Liver (tissue), 9 donors: ENCODE measurements around the gene ZBTB7B. TPM values are rescaled to one million over a fixed set of nuclear protein-coding genes. Genes with fewer than 3 reads are reported as not detected.
A peak's percentile ranks its signal among the peaks of the same experiment; 100 is the strongest.

Experiments
- DNase-seq: peaks from one replicate; pipeline ENCODE4 v3.0.0-alpha.2; 2017; ENCODE audit warnings: low spot score
- H3K27ac ChIP-seq, 2 donors: one replicate each; pipeline ENCODE4 v1.7.0; 2013; ENCODE audit warnings: inconsistent platforms in 2 of 2, low read length in 2 of 2, control low read depth in 1 of 2, low read depth in 1 of 2, mild to moderate bottlenecking in 1 of 2
- H3K27me3 ChIP-seq, 4 donors: one replicate each; pipeline versions ENCODE4 v1.6.1 to v1.7.0; 2013; ENCODE audit warnings: low read length in 3 of 4, inconsistent platforms in 1 of 4, mild to moderate bottlenecking in 1 of 4, moderate library complexity in 1 of 4; ENCODE audit not compliant: control insufficient read depth in 4 of 4, insufficient read depth in 4 of 4
- H3K36me3 ChIP-seq, 4 donors: one replicate each; pipeline versions ENCODE4 v1.6.1 to v1.7.0; 2013; ENCODE audit warnings: low read length in 3 of 4, mild to moderate bottlenecking in 3 of 4, low read depth in 1 of 4, moderate library complexity in 1 of 4; ENCODE audit not compliant: control insufficient read depth in 4 of 4, insufficient read depth in 3 of 4
- H3K4me1 ChIP-seq, 4 donors: one replicate each; pipeline versions ENCODE4 v1.6.1 to v1.7.0; 2013; ENCODE audit warnings: low read length in 3 of 4, mild to moderate bottlenecking in 3 of 4, moderate library complexity in 1 of 4; ENCODE audit not compliant: control insufficient read depth in 4 of 4, insufficient read depth in 4 of 4
- H3K4me3 ChIP-seq, 3 donors: one replicate each; pipeline versions ENCODE4 v1.6.1 to v1.7.0; 2013; ENCODE audit warnings: low read length in 3 of 3, control low read depth in 1 of 3, low read depth in 1 of 3, mild to moderate bottlenecking in 1 of 3
- H3K9ac ChIP-seq, 2 donors: one replicate each; pipeline ENCODE4 v1.7.0; 2013; ENCODE audit warnings: low read length in 2 of 2, mild to moderate bottlenecking in 2 of 2, moderate library complexity in 2 of 2, control low read depth in 1 of 2, low read depth in 1 of 2
- H3K9me3 ChIP-seq, 4 donors: one replicate each; pipeline versions ENCODE4 v1.6.1 to v1.7.0; 2013; ENCODE audit warnings: low read length in 3 of 4; ENCODE audit not compliant: control insufficient read depth in 4 of 4
- CTCF ChIP-seq: fragments of 150-350 bp; IDR thresholded peaks from 2 replicates; pipeline ENCODE4 v1.5.1; 2017; ENCODE audit warnings: improper control_type of control experiment, low read depth, low read length; ENCODE audit not compliant: missing input control
- EGR1 ChIP-seq, 2 donors: IDR thresholded peaks; 2 replicates each; pipeline ENCODE4 v1.6.1; 2016 to 2018; ENCODE audit warnings: antibody characterized with exemption in 2 of 2, low read depth in 2 of 2
- FOXA1 ChIP-seq: IDR thresholded peaks from 2 replicates; pipeline ENCODE4 v1.6.1; 2016; ENCODE audit warnings: antibody characterized with exemption
- FOXA2 ChIP-seq: IDR thresholded peaks from 2 replicates; pipeline ENCODE4 v1.6.1; 2016; ENCODE audit warnings: antibody characterized with exemption
- HNF4A ChIP-seq, 2 donors: conservative IDR thresholded peaks; 2 replicates each; pipeline ENCODE4 v1.6.1; 2016; ENCODE audit warnings: antibody characterized with exemption in 2 of 2, mild to moderate bottlenecking in 2 of 2
- HNF4G ChIP-seq: IDR thresholded peaks from 2 replicates; pipeline ENCODE4 v1.6.1; 2016; ENCODE audit warnings: antibody characterized with exemption
- JUND ChIP-seq, 2 donors: IDR thresholded peaks; 2 replicates each; pipeline ENCODE4 v1.6.1; 2016; ENCODE audit warnings: antibody characterized with exemption in 2 of 2
- NR2F2 ChIP-seq: IDR thresholded peaks from 2 replicates; pipeline ENCODE4 v1.6.1; 2016; ENCODE audit warnings: antibody characterized with exemption
- REST ChIP-seq: IDR thresholded peaks from 2 replicates; pipeline ENCODE4 v1.6.1; 2016; ENCODE audit warnings: antibody characterized with exemption, mild to moderate bottlenecking
- RXRA ChIP-seq, 2 donors: IDR thresholded peaks; 2 replicates each; pipeline ENCODE4 v1.6.1; 2017 to 2018; ENCODE audit warnings: antibody characterized with exemption in 2 of 2, mild to moderate bottlenecking in 1 of 2
- SP1 ChIP-seq: IDR thresholded peaks from 2 replicates; pipeline ENCODE4 v1.6.1; 2018; ENCODE audit warnings: antibody characterized with exemption, mild to moderate bottlenecking
- TAF1 ChIP-seq: conservative IDR thresholded peaks from 2 replicates; pipeline ENCODE4 v1.6.1; 2016; ENCODE audit warnings: antibody characterized with exemption, mild to moderate bottlenecking
- YY1 ChIP-seq: IDR thresholded peaks from 2 replicates; pipeline ENCODE4 v1.6.1; 2016; ENCODE audit warnings: antibody characterized with exemption, mild to moderate bottlenecking
- ZBTB33 ChIP-seq: IDR thresholded peaks from 2 replicates; pipeline ENCODE4 v1.6.1; 2016; ENCODE audit warnings: antibody characterized with exemption
- WGBS: extraction: QIAGEN DNeasy Blood & Tissue Kit; methylation state at CpG from one replicate; pipeline ENCODE4 v1.1.7; 2013; 5-methylcytosine and 5-hydroxymethylcytosine counted together
- polyA plus RNA-seq, 2 donors: library from polyadenylated mRNA; stranded (reverse) in 1 of 2; unstranded in 1 of 2; fragments of 200-250 nt in 1 of 2; fragments of >200 nt in 1 of 2; fragmentation: Nextera tagmentation in 1 of 2; extraction: Ambion mirVana in 1 of 2; gene quantifications; one replicate each; pipeline versions ENCODE4 v1.2.1 to v1.2.3, GENCODE V29; 2013 to 2015
- total RNA-seq, 2 donors: library from RNA; depleted of rRNA; stranded (reverse); fragments of >200 nt; gene quantifications; one replicate each; pipeline ENCODE4 v1.2.3, GENCODE V29; 2014
- donor health status: healthy.
- donor health status: healthy.
- donor health status: healthy.
- donor health status: healthy.
- donor health status: healthy.

Gene ZBTB7B
- total and polyA plus RNA-seq, 4 donors = 7.0 to 50.2 (median 21.1) TPM

- no peak for TF ChIP-seq HNF4A (conservative IDR thresholded peaks at IDR 0.05)
- TF ChIP-seq TAF1 = no peak
- no peak for TF ChIP-seq JUND (IDR thresholded peaks at IDR 0.05)
- no peak for TF ChIP-seq EGR1 (IDR thresholded peaks at IDR 0.05; ENCODE audit: low read depth in 2 of 2)
- no peak for TF ChIP-seq SP1
- TF ChIP-seq FOXA2 = no peak
- no peak for TF ChIP-seq HNF4G
- WGBS = 88% methylated on average over 5 of the region's 5 CpGs
Measured at GRCh38 chr1:155042789-155043188, 40.2 kb downstream of the ZBTB7B start.

GRCh38 chr1:155043301-155043702 lies 40.7 kb downstream of the ZBTB7B start:
- Histone ChIP-seq H3K9ac (peak overlapping the region in 1 of 2 donors; percentile 42), H3K4me1 (peaks cover 13 to 45% (median 34%) of the 10 kb centered on the region in 4 donors), H3K9me3 (no peaks in the 10 kb centered on the region), H3K27ac (peak overlapping the region; percentile 10 to 81), H3K4me3 (no peak overlapping the region), H3K27me3 (no peaks in the 10 kb centered on the region), H3K36me3 (no peaks in the 10 kb centered on the region)
- WGBS = 54% methylated on average over 12 of the region's 12 CpGs
- TF ChIP-seq JUND (IDR thresholded peaks at IDR 0.05) (no peak), REST (no peak), EGR1 (IDR thresholded peaks at IDR 0.05; ENCODE audit: low read depth in 2 of 2) (no peak), FOXA2 (peak; percentile 58), NR2F2 (no peak), FOXA1 (peak; percentile 43)
- DNase-seq = no peak

More at GRCh38 chr1:155042789-155043188, 40.2 kb downstream of the ZBTB7B start:
- Histone ChIP-seq H3K27me3 (no peaks in the 10 kb centered on the region), H3K9ac (no peak overlapping the region), H3K9me3 (no peaks in the 10 kb centered on the region), H3K4me1 (peaks cover 10 to 43% (median 34%) of the 10 kb centered on the region in 4 donors), H3K27ac (no peak overlapping the region), H3K36me3 (no peaks in the 10 kb centered on the region), H3K4me3 (no peak overlapping the region)
- DNase-seq = no peak

GRCh38 chr1:155043793-155044192 lies 41.2 kb downstream of the ZBTB7B start:
- TF ChIP-seq HNF4A (conservative IDR thresholded peaks at IDR 0.05) = peak; percentile 72 to 74
- TF ChIP-seq YY1 = peak; percentile 78
- TF ChIP-seq CTCF = no peak
- TF ChIP-seq SP1 = peak; percentile 73
- TF ChIP-seq RXRA (IDR thresholded peaks at IDR 0.05) = peak in 1 of 2 donors; percentile 20
- no peak for TF ChIP-seq ZBTB33
- no peaks in the 10 kb centered on the region for H3K27me3 ChIP-seq
- no peak for DNase-seq
- H3K9ac ChIP-seq = peak overlapping the region in 1 of 2 donors; percentile 42
- H3K9me3 ChIP-seq = no peaks in the 10 kb centered on the region
- peak overlapping the region; percentile 10 to 81 for H3K27ac ChIP-seq
- WGBS = 32% methylated on average over 3 of the region's 3 CpGs
- peaks cover 13 to 46% (median 33%) of the 10 kb centered on the region in 4 donors for H3K4me1 ChIP-seq
- no peak overlapping the region for H3K4me3 ChIP-seq
- H3K36me3 ChIP-seq = no peaks in the 10 kb centered on the region
